ENCODE results near the gene SUDS3. TPM values are rescaled to one million over a fixed set of nuclear protein-coding genes. Genes with fewer than 3 reads are reported as not detected.

Gene SUDS3
- total and polyA plus RNA-seq, 4 donors = 10.9 to 106 (median 17.8) TPM

GRCh38 chr12:118425364-118425763, 49.0 kb downstream of the SUDS3 start:
- TF ChIP-seq CTCF (IDR thresholded peaks at IDR 0.05; ENCODE audit: control extremely low read depth, extremely low read depth) = no peak
- H3K4me3 ChIP-seq = no peak overlapping the region
- peaks cover 0 to 3% (median under 1%) of the 10 kb centered on the region in 4 donors for H3K9me3 ChIP-seq (ENCODE audit: control insufficient read depth in 4 of 4, insufficient read depth in 3 of 4, low read length in 3 of 4)
- 67 to 71% methylated on average over 4 of the region's 4 CpGs for WGBS, 2 donors
- no peak overlapping the region for H3K27ac ChIP-seq (ENCODE audit: low read depth in 1 of 2, low read length in 1 of 2)
- DNase-seq = no peak
- no peaks in the 10 kb centered on the region for H3K36me3 ChIP-seq (ENCODE audit: control insufficient read depth in 4 of 4, insufficient read depth in 4 of 4, low read length in 4 of 4)
- H3K9ac ChIP-seq (ENCODE audit: insufficient read depth in 1 of 2, low read length in 2 of 2) = no peak overlapping the region
- no peaks in the 10 kb centered on the region for H3K27me3 ChIP-seq (ENCODE audit: control insufficient read depth in 3 of 3, insufficient read depth in 3 of 3, low read length in 2 of 3)
- no peak for ATAC-seq (ENCODE audit: insufficient read depth, low FRiP score)
- peaks cover 0 to 3% (median 0%) of the 10 kb centered on the region in 5 donors for H3K4me1 ChIP-seq (ENCODE audit: control insufficient read depth in 5 of 5, insufficient read depth in 5 of 5, low read length in 5 of 5)

GRCh38 chr12:118427819-118428218, 51.5 kb downstream of the SUDS3 start:
- ATAC-seq (ENCODE audit: insufficient read depth, low FRiP score) (no peak), DNase-seq (no peak)
- no peak for TF ChIP-seq CTCF (IDR thresholded peaks at IDR 0.05; ENCODE audit: control extremely low read depth, extremely low read depth)
- peaks cover 0 to 3% (median 0%) of the 10 kb centered on the region in 5 donors for H3K4me1 ChIP-seq (ENCODE audit: control insufficient read depth in 5 of 5, insufficient read depth in 5 of 5, low read length in 5 of 5)
- no peaks in the 10 kb centered on the region for H3K27me3 ChIP-seq (ENCODE audit: control insufficient read depth in 3 of 3, insufficient read depth in 3 of 3, low read length in 2 of 3)
- no peaks in the 10 kb centered on the region for H3K36me3 ChIP-seq (ENCODE audit: control insufficient read depth in 4 of 4, insufficient read depth in 4 of 4, low read length in 4 of 4)
- no peak overlapping the region for H3K27ac ChIP-seq (ENCODE audit: low read depth in 1 of 2, low read length in 1 of 2)
- no peak overlapping the region for H3K9ac ChIP-seq (ENCODE audit: insufficient read depth in 1 of 2, low read length in 2 of 2)
- 87 to 90% methylated on average over 3 of the region's 3 CpGs for WGBS, 2 donors
- no peak overlapping the region for H3K4me3 ChIP-seq
- H3K9me3 ChIP-seq (ENCODE audit: control insufficient read depth in 4 of 4, insufficient read depth in 3 of 4, low read length in 3 of 4) = peaks cover 0 to 3% (median under 1%) of the 10 kb centered on the region in 4 donors

GRCh38 chr12:118428643-118429042, 52.3 kb downstream of the SUDS3 start:
- Histone ChIP-seq H3K36me3 (ENCODE audit: control insufficient read depth in 4 of 4, insufficient read depth in 4 of 4, low read length in 4 of 4) (no peaks in the 10 kb centered on the region), H3K4me1 (ENCODE audit: control insufficient read depth in 5 of 5, insufficient read depth in 5 of 5, low read length in 5 of 5) (peaks cover 0 to 5% (median 0%) of the 10 kb centered on the region in 5 donors), H3K27ac (ENCODE audit: low read depth in 1 of 2, low read length in 1 of 2) (no peak overlapping the region), H3K9me3 (ENCODE audit: control insufficient read depth in 4 of 4, insufficient read depth in 3 of 4, low read length in 3 of 4) (peaks cover 0 to 3% (median under 1%) of the 10 kb centered on the region in 4 donors), H3K4me3 (no peak overlapping the region), H3K27me3 (ENCODE audit: control insufficient read depth in 3 of 3, insufficient read depth in 3 of 3, low read length in 2 of 3) (no peaks in the 10 kb centered on the region), H3K9ac (ENCODE audit: insufficient read depth in 1 of 2, low read length in 2 of 2) (no peak overlapping the region)
- no peak for ATAC-seq (ENCODE audit: insufficient read depth, low FRiP score)
- WGBS, 2 donors = 65 to 83% methylated on average over 3 of the region's 3 CpGs
- DNase-seq = peak in 1 of 3 donors; percentile 7
- TF ChIP-seq CTCF (IDR thresholded peaks at IDR 0.05; ENCODE audit: control extremely low read depth, extremely low read depth) = no peak
